K562 (cell line): ENCODE results near the gene CEND1. TPM values are rescaled to one million over a fixed set of nuclear protein-coding genes. Genes with fewer than 3 reads are reported as not detected.

Experiments used
- BRD9 ChIP-seq: fragments of 450-650 bp; IDR thresholded peaks from 2 replicates; pipeline ENCODE4 v1.6.1; 2018; ENCODE audit warnings: low read depth; ENCODE audit not compliant: partially characterized antibody
- CBX1 ChIP-seq: sonication (generic); IDR thresholded peaks from 2 replicates; pipeline ENCODE4 v1.6.1; 2016; ENCODE audit warnings: antibody characterized with exemption, low read depth, mild to moderate bottlenecking
- CEBPB ChIP-seq: fragments of 450-650 bp; IDR thresholded peaks from 2 replicates; pipeline ENCODE4 v1.6.1; 2016; ENCODE audit warnings: missing genetic modification characterization, missing compliant biosample characterization
- NR1H2 ChIP-seq: sonication (generic); formaldehyde crosslinking; IDR thresholded peaks from 2 replicates; pipeline ENCODE4 v1.4.0; 2020; ENCODE audit warnings: mild to moderate bottlenecking, missing genetic modification reagents
- PTBP1 ChIP-seq: fragments of 200-400 bp; formaldehyde crosslinking; IDR thresholded peaks from 2 replicates; pipeline ENCODE4 v1.6.1; 2017; ENCODE audit warnings: low read depth, low read length
- SIN3A ChIP-seq, 2 experiments: fragments of 150-350 bp in 1 of 2; IDR thresholded peaks; 2 replicates each; pipeline ENCODE4 v1.6.1; 2011 to 2016; ENCODE audit warnings: borderline replicate concordance in 2 of 2, low read depth in 2 of 2, low read length in 2 of 2, mild to moderate bottlenecking in 2 of 2, moderate library complexity in 2 of 2; ENCODE audit not compliant: control insufficient read depth in 1 of 2
- TAF1 ChIP-seq: IDR thresholded peaks from 2 replicates; pipeline ENCODE4 v1.6.1; 2011; ENCODE audit warnings: mild to moderate bottlenecking, low read length, moderate library complexity; ENCODE audit not compliant: insufficient read depth, control insufficient read depth, severe bottlenecking; ENCODE audit errors: extremely low read depth
- ZBTB7A ChIP-seq: IDR thresholded peaks from 2 replicates; pipeline ENCODE4 v1.6.1; 2011; ENCODE audit warnings: low read depth, mild to moderate bottlenecking, low read length, moderate library complexity, borderline replicate concordance; ENCODE audit not compliant: control insufficient read depth
- ZSCAN32 ChIP-seq: fragments of 450-650 bp; formaldehyde crosslinking; IDR thresholded peaks from 2 replicates; pipeline ENCODE4 v1.4.0; 2020; ENCODE audit warnings: mild to moderate bottlenecking, moderate library complexity
- polyA plus RNA-seq, 8 experiments: library from polyadenylated mRNA; depleted of rRNA in 4 of 8; stranded (reverse) in 5 of 8; unstranded in 3 of 8; fragments of >200 nt; fragmentation: Nextera tagmentation in 2 of 8; fragmentation: Illumina TruSeq in 1 of 8; extraction: Ambion mirVana in 2 of 8; extraction: Trizol in 1 of 8; gene quantifications; 2 replicates each; pipeline versions ENCODE4 v1.2.1 to v1.2.3, GENCODE V29; 2011 to 2014; ENCODE audit warnings: inconsistent platforms in 1 of 8, missing spikeins in 1 of 8
- total RNA-seq, 7 experiments: library from RNA; depleted of rRNA in 6 of 7; stranded (reverse); fragments of >200 nt in 6 of 7; fragmentation: Illumina TruSeq in 2 of 7; extraction: Trizol in 2 of 7; gene quantifications; 2 replicates each; pipeline versions ENCODE4 v1.2.1 to v1.2.3, GENCODE V29; 2011 to 2021; ENCODE audit warnings: low replicate concordance in 1 of 7
- TF ChIP-seq, protein P1 (sequence below): sonication (generic); formaldehyde crosslinking; IDR thresholded peaks from 2 replicates; pipeline ENCODE4 v1.8.1; 2023; ENCODE audit warnings: missing genetic modification reagents, mild to moderate bottlenecking, borderline replicate concordance
- TF ChIP-seq, protein P2 (sequence below): fragments of 250-450 bp; sonication (Bioruptor Pico); IDR thresholded peaks from 2 replicates; pipeline ENCODE4 v1.8.0; 2021; ENCODE audit warnings: moderate library complexity, mild to moderate bottlenecking, inconsistent platforms
- TF ChIP-seq, protein P3 (sequence below): sonication (generic); formaldehyde crosslinking; IDR thresholded peaks from 2 replicates; pipeline ENCODE4 v1.8.1; 2023; ENCODE audit warnings: mild to moderate bottlenecking, missing genetic modification reagents
- TF ChIP-seq, protein P4 (sequence below): sonication (generic); formaldehyde crosslinking; IDR thresholded peaks from 2 replicates; pipeline ENCODE4 v1.8.1; 2023; ENCODE audit warnings: mild to moderate bottlenecking, missing genetic modification reagents

The CEND1 gene
- total and polyA plus RNA-seq, 9 of the 15 experiments (the other 6 are each of a cell fraction or from before 2014, with no cell fraction given): 0.13 to 0.18 (median 0.16) TPM; not detected in 6

DNA sequence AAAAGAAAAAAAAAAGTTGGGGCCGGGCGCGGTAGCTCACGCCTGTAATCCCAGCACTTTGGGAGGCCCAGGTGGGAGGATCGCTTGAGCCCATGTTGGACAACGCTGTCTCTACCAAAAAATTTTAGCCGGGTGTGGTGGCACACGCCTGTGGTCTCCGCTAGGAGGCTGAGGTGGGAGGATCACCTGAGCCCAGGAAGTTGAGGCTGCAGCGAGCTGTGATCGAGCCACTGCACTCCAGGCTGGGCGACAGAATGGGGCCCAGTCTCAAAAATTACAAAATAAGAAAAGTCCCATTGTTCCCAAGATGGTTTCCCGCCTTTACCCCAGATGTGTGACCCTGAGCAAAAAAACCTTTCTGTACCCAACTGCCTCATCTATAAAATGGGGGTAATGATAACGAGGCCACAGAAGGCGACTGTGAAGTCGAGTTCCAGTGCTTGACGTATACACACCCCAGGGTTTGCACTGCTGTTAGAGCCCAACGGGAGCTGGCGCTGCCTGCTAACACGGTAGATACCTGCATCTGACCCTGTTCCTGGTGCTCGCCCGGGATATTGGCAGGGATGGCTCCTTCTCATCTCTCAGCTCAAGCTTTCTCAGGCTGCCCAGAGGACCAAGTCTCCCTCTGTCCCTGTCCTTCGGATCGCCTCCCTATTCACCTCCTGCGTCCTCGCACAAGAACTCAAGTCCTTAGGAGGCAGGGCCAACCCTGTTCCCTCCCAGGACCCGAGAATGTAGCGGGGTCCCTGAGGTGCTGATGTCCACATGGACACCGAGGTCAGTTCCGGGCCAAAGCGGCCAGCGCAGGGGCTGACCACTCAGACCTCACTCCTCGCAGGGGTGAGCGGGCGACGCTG, 18.8 kb upstream of the CEND1 start (continued):
- TF ChIP-seq, protein P1, sequence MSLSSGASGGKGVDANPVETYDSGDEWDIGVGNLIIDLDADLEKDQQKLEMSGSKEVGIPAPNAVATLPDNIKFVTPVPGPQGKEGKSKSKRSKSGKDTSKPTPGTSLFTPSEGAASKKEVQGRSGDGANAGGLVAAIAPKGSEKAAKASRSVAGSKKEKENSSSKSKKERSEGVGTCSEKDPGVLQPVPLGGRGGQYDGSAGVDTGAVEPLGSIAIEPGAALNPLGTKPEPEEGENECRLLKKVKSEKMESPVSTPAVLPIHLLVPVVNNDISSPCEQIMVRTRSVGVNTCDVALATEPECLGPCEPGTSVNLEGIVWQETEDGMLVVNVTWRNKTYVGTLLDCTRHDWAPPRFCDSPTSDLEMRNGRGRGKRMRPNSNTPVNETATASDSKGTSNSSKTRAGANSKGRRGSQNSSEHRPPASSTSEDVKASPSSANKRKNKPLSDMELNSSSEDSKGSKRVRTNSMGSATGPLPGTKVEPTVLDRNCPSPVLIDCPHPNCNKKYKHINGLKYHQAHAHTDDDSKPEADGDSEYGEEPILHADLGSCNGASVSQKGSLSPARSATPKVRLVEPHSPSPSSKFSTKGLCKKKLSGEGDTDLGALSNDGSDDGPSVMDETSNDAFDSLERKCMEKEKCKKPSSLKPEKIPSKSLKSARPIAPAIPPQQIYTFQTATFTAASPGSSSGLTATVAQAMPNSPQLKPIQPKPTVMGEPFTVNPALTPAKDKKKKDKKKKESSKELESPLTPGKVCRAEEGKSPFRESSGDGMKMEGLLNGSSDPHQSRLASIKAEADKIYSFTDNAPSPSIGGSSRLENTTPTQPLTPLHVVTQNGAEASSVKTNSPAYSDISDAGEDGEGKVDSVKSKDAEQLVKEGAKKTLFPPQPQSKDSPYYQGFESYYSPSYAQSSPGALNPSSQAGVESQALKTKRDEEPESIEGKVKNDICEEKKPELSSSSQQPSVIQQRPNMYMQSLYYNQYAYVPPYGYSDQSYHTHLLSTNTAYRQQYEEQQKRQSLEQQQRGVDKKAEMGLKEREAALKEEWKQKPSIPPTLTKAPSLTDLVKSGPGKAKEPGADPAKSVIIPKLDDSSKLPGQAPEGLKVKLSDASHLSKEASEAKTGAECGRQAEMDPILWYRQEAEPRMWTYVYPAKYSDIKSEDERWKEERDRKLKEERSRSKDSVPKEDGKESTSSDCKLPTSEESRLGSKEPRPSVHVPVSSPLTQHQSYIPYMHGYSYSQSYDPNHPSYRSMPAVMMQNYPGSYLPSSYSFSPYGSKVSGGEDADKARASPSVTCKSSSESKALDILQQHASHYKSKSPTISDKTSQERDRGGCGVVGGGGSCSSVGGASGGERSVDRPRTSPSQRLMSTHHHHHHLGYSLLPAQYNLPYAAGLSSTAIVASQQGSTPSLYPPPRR (CRISPR knock-in tag): 0 out of 2 replicates have a peak, but pooled peaks have one; percentile 12
- TF ChIP-seq ZSCAN32 (CRISPR knock-in tag) (no peak), PTBP1 (0 out of 2 replicates have a peak, but pooled peaks have one; percentile 28), ZBTB7A (peak; percentile 52; the same call in 1 of the 2 replicates), SIN3A (IDR thresholded peaks at IDR 0.05; ENCODE audit: borderline replicate concordance in 2 of 2, control insufficient read depth in 1 of 2, low read depth in 2 of 2, low read length in 2 of 2) (0 out of 4 replicates have a peak, but pooled peaks of 1 of the 2 experiments have one; percentile 42), TAF1 (peak; percentile 50), CBX1 (peak; percentile 13; the same call in 1 of the 2 replicates), CEBPB (no peak), BRD9 (peak; percentile 11), NR1H2 (no peak; the same call in none of the 2 replicates)
- TF ChIP-seq, protein P2, sequence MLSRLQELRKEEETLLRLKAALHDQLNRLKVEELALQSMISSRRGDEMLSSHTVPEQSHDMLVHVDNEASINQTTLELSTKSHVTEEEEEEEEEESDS (CRISPR knock-in tag): no peak
- TF ChIP-seq, protein P3, sequence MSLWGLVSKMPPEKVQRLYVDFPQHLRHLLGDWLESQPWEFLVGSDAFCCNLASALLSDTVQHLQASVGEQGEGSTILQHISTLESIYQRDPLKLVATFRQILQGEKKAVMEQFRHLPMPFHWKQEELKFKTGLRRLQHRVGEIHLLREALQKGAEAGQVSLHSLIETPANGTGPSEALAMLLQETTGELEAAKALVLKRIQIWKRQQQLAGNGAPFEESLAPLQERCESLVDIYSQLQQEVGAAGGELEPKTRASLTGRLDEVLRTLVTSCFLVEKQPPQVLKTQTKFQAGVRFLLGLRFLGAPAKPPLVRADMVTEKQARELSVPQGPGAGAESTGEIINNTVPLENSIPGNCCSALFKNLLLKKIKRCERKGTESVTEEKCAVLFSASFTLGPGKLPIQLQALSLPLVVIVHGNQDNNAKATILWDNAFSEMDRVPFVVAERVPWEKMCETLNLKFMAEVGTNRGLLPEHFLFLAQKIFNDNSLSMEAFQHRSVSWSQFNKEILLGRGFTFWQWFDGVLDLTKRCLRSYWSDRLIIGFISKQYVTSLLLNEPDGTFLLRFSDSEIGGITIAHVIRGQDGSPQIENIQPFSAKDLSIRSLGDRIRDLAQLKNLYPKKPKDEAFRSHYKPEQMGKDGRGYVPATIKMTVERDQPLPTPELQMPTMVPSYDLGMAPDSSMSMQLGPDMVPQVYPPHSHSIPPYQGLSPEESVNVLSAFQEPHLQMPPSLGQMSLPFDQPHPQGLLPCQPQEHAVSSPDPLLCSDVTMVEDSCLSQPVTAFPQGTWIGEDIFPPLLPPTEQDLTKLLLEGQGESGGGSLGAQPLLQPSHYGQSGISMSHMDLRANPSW: 0 out of 2 replicates have a peak, but pooled peaks have one; percentile 85
- TF ChIP-seq, protein P4, sequence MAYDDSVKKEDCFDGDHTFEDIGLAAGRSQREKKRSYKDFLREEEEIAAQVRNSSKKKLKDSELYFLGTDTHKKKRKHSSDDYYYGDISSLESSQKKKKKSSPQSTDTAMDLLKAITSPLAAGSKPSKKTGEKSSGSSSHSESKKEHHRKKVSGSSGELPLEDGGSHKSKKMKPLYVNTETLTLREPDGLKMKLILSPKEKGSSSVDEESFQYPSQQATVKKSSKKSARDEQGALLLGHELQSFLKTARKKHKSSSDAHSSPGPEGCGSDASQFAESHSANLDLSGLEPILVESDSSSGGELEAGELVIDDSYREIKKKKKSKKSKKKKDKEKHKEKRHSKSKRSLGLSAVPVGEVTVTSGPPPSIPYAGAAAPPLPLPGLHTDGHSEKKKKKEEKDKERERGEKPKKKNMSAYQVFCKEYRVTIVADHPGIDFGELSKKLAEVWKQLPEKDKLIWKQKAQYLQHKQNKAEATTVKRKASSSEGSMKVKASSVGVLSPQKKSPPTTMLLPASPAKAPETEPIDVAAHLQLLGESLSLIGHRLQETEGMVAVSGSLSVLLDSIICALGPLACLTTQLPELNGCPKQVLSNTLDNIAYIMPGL: 0 out of 2 replicates have a peak, but pooled peaks have one; percentile 49
